Neural progenitor cell (in vitro differentiated cells): ENCODE data around the gene MELK.

Experiments used
- CTCF ChIP-seq: fragments of 200-600 bp; sonication (generic); IDR thresholded peaks from 2 replicates; pipeline ENCODE4 v1.5.1; 2017; ENCODE audit warnings: antibody characterized with exemption, mild to moderate bottlenecking
- EZH2 ChIP-seq: fragments of 200-600 bp; sonication (generic); IDR thresholded peaks from 2 replicates; pipeline ENCODE4 v1.6.1; 2017; ENCODE audit warnings: antibody characterized with exemption, mild to moderate bottlenecking, moderate library complexity
- EZH2phosphoT487 ChIP-seq: fragments of 200-600 bp; sonication (generic); IDR thresholded peaks from 2 replicates; pipeline ENCODE4 v1.6.1; 2017; ENCODE audit warnings: antibody characterized with exemption

DNA sequence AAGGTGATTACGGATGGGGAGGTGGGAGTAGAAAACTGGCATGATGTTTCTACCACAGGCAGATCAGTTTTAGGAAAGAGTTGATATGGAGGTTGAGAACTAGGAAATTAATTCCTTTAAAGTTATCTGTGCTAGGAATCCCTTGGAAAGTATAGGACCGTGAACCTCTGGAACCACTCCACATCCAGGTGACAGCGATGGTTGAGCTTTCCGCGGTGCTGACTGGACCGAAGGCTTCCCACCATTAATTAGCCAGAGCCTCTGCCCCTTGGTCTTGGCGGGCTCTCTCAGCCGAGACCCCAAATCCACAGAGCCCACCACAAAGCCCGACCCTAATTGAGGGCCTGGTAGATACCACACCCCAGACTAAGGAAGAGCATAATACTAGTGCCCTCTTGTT, 147.3 kb downstream of the MELK start:
- no peak for TF ChIP-seq CTCF
- TF ChIP-seq EZH2: no peak
- TF ChIP-seq EZH2phosphoT487: no peak
